Activated CD8-positive, alpha-beta T cell treated with anti-CD3 and anti-CD28 coated beads for 36 hours (primary cell): ENCODE data around the gene GPC5. TPM values are rescaled to one million over a fixed set of nuclear protein-coding genes. Genes with fewer than 3 reads are reported as not detected.

Source experiments
- ATAC-seq: fragments of 200-7000 bp; cut with Tn5 transposase; one replicate; pipeline ENCODE4 v1.10.0; 2021; ENCODE audit warnings: mild to moderate bottlenecking, moderate library complexity
- CTCF ChIA-PET: fragments of 350-600 bp; sonication (Branson Sonifier 250); formaldehyde crosslinking; loops from one replicate; lab custom pipeline; 2021; ENCODE audit warnings: antibody characterized with exemption; lab: Charles Lee
- POLR2A ChIA-PET: fragments of 350-600 bp; sonication (Branson Sonifier 250); formaldehyde crosslinking; loops from one replicate; lab custom pipeline; 2021; ENCODE audit warnings: antibody characterized with exemption; lab: Charles Lee
- DNase-seq: peaks from one replicate; pipeline ENCODE4 v3.0.0-alpha.2; 2020
- H3K27ac Mint-ChIP-seq: one replicate; pipeline ENCODE4 v1.8.0; 2021; ENCODE audit warnings: mild to moderate bottlenecking, mixed read lengths
- H3K27me3 Mint-ChIP-seq: one replicate; pipeline ENCODE4 v1.8.0; 2021; ENCODE audit warnings: mixed read lengths
- H3K36me3 Mint-ChIP-seq: one replicate; pipeline ENCODE4 v1.8.0; 2021; ENCODE audit warnings: low read depth, mixed read lengths
- H3K4me1 Mint-ChIP-seq: one replicate; pipeline ENCODE4 v1.8.0; 2021; ENCODE audit warnings: low read depth, mixed read lengths
- H3K4me3 Mint-ChIP-seq: one replicate; pipeline ENCODE4 v1.8.0; 2021; ENCODE audit warnings: mild to moderate bottlenecking, moderate library complexity, mixed read lengths
- H3K9me3 Mint-ChIP-seq: one replicate; pipeline ENCODE4 v1.8.0; 2021; ENCODE audit warnings: mixed read lengths
- intact Hi-C: fragments of 100-400 bp; cut with micrococcal nuclease; formaldehyde crosslinking; loops from one replicate; pipeline ENCODE4 v1.10.0; 2022
- total RNA-seq, 2 experiments: library from RNA; stranded (reverse); gene quantifications; one replicate each; pipeline ENCODE4 v1.2.3, GENCODE V29; 2021
- TF ChIP-seq, protein P1 (sequence below): fragments of 200-600 bp; IDR thresholded peaks from one replicate; pipeline ENCODE4 v1.8.0; 2022; ENCODE audit warnings: antibody characterized with exemption, mild to moderate bottlenecking

GPC5 gene
- total RNA-seq, 2 experiments from 2014 or later, result 0.13 to 0.14 TPM

DNA sequence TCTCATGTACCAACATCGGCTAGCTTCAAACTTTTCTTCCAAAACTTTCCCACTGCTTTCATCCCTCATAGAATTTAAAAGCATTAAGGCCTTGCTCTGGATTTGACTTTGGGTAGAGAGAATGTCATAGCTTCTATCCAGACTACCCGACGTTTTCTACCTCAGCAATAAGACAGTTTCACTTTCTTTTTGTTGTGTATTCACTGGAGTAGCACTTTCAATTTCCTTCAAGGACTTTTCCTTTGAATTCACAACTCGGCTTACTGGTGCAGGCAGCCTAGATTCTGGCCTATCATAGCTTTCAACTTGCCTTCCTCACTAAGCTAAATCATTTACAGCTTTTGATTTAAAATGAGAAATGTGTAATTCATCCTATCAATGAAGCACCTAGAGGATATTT, 1407.8 kb downstream of the GPC5 start:
- no peak for DNase-seq
- POLR2A ChIA-PET, result no interaction called here
- H3K4me1 Mint-ChIP-seq, result no peaks in the 10 kb centered on the region
- H3K36me3 Mint-ChIP-seq, result no peaks in the 10 kb centered on the region
- TF ChIP-seq, protein P1, sequence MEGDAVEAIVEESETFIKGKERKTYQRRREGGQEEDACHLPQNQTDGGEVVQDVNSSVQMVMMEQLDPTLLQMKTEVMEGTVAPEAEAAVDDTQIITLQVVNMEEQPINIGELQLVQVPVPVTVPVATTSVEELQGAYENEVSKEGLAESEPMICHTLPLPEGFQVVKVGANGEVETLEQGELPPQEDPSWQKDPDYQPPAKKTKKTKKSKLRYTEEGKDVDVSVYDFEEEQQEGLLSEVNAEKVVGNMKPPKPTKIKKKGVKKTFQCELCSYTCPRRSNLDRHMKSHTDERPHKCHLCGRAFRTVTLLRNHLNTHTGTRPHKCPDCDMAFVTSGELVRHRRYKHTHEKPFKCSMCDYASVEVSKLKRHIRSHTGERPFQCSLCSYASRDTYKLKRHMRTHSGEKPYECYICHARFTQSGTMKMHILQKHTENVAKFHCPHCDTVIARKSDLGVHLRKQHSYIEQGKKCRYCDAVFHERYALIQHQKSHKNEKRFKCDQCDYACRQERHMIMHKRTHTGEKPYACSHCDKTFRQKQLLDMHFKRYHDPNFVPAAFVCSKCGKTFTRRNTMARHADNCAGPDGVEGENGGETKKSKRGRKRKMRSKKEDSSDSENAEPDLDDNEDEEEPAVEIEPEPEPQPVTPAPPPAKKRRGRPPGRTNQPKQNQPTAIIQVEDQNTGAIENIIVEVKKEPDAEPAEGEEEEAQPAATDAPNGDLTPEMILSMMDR, result no peak
- H3K4me3 Mint-ChIP-seq, result peak overlapping the region; percentile 28
- H3K27me3 Mint-ChIP-seq, result no peaks in the 10 kb centered on the region
- no peak overlapping the region for H3K27ac Mint-ChIP-seq
- no peak for ATAC-seq
- H3K9me3 Mint-ChIP-seq, result no peaks in the 10 kb centered on the region
- CTCF ChIA-PET, result no interaction called here
- intact Hi-C loops, result no loop called here

GRCh38 chr13:92807353-92807752, 1408.9 kb downstream of the GPC5 start:
- no peaks in the 10 kb centered on the region for H3K4me1 Mint-ChIP-seq
- CTCF ChIA-PET, result no interaction called here
- intact Hi-C loops, result no loop called here

DNA sequence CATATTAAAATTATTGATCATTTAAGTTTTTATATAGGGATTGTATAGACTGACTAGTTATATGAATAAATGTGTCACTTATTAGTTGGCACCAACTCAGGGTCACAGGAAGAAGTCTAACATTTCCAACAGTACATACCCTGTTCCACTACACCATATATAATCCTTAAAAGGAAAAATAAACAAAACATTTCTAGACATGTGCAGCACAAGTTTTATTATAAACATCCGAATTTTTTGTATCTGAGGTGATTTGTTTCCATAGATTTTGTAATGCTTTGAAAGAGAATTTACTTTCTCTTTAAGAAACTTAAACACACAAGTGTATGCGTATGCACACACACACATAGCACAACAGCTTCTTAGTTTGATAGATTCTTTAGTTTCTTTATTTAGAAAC, 1409.5 kb downstream of the GPC5 start:
- no peaks in the 10 kb centered on the region for H3K36me3 Mint-ChIP-seq
- CTCF ChIA-PET, result no interaction called here
- DNase-seq (no peak), ATAC-seq (no peak)
- intact Hi-C loops, result no loop called here
- TF ChIP-seq, protein P1, result no peak
- H3K4me1 Mint-ChIP-seq, result no peaks in the 10 kb centered on the region
- no peak overlapping the region for H3K27ac Mint-ChIP-seq
- POLR2A ChIA-PET, result no interaction called here
- no peak overlapping the region for H3K4me3 Mint-ChIP-seq
- no peaks in the 10 kb centered on the region for H3K9me3 Mint-ChIP-seq
- H3K27me3 Mint-ChIP-seq, result no peaks in the 10 kb centered on the region

More at GRCh38 chr13:92807353-92807752, 1408.9 kb downstream of the GPC5 start:
- TF ChIP-seq, protein P1, result no peak
- no peaks in the 10 kb centered on the region for H3K9me3 Mint-ChIP-seq
- H3K27me3 Mint-ChIP-seq, result no peaks in the 10 kb centered on the region
- H3K4me3 Mint-ChIP-seq, result no peak overlapping the region
- no peak overlapping the region for H3K27ac Mint-ChIP-seq
- no peak for DNase-seq
- POLR2A ChIA-PET, result no interaction called here
- H3K36me3 Mint-ChIP-seq, result no peaks in the 10 kb centered on the region
- ATAC-seq, result no peak

DNA sequence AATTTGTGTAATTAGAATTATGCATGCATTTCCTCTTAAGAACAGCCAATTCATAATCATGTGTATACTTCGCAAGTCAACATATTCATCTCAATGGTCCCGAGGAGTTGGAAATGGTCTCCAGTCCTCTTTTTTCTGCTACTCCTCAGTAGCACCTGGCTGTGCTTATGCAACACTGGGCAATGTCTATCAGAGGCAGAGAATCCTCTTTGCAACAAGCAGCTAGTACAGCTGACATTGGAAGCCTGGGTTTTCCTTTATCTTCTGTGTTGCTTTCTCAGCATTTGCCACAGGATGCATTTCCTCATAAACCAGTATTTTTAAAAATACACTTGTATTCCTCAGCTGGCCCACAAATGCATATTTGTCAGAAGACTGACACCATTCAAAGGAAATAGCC, 1422.9 kb downstream of the GPC5 start:
- intact Hi-C loops, result no loop called here
- no peaks in the 10 kb centered on the region for H3K9me3 Mint-ChIP-seq

GRCh38 chr13:92823059-92823458, 1424.6 kb downstream of the GPC5 start:
- TF ChIP-seq, protein P1, result no peak
- no peaks in the 10 kb centered on the region for H3K36me3 Mint-ChIP-seq
- CTCF ChIA-PET, result no interaction called here

More for the DNA sequence above, 1422.9 kb downstream of the GPC5 start:
- H3K4me3 Mint-ChIP-seq, result no peak overlapping the region
- H3K36me3 Mint-ChIP-seq, result no peaks in the 10 kb centered on the region
- H3K4me1 Mint-ChIP-seq, result no peaks in the 10 kb centered on the region
- TF ChIP-seq, protein P1, result no peak
- ATAC-seq (no peak), DNase-seq (no peak)
- no peak overlapping the region for H3K27ac Mint-ChIP-seq
- H3K27me3 Mint-ChIP-seq, result no peaks in the 10 kb centered on the region
- POLR2A ChIA-PET, result no interaction called here
- CTCF ChIA-PET, result no interaction called here

More at GRCh38 chr13:92823059-92823458, 1424.6 kb downstream of the GPC5 start:
- Mint-ChIP-seq H3K4me3 (no peak overlapping the region), H3K27ac (no peak overlapping the region), H3K9me3 (no peaks in the 10 kb centered on the region), H3K4me1 (no peaks in the 10 kb centered on the region), H3K27me3 (no peaks in the 10 kb centered on the region)
- intact Hi-C loops, result no loop called here
- DNase-seq (no peak), ATAC-seq (no peak)
- POLR2A ChIA-PET, result no interaction called here
